Measurements from ENCODE around the gene TSPEAR. TPM values are rescaled to one million over a fixed set of nuclear protein-coding genes. Genes with fewer than 3 reads are reported as not detected.
"Not testable (repeated sequence)": the region's sequence is repeated elsewhere in the genome, so short reads cannot be mapped to it uniquely, and the experiment has no call there.

Gene TSPEAR
- total RNA-seq, 2 donors from 2014 or later: not detected

DNA sequence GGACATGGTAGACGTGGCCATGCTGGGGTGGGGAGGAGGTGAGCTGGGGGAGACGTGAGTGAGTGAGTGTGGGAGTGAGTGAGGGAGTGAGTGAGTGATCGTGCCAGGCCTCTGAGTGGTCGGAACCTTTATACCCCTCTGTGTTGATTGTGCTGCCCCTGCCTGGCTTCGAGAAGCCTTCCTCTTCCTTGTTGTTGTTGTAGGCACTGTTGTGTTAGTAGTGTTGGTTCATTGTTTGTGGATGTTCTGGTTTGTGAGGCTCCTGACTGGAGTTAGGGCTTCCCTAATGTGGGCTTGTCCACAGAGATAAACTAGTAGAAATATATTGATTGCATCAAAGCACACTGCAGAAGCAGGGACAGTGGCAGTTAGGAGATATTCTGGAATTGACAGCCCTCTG lies 152.7 kb downstream of the TSPEAR start, which contains the start of gene KRTAP10-3:
Gene KRTAP10-3, minus strand, starts transcription at position 101 of the 400 bp plus-strand sequence. Its CDS starts 80 bp downstream, at position 21.
- Histone ChIP-seq H3K4me3 (no peak within 1 kb of the TSS), H3K27ac (no peak within 1 kb of the TSS), H3K9me3 (no peaks in the 10 kb centered on the region), H3K4me1 (no peaks in the 10 kb centered on the region), H3K36me3 (no peaks in the 10 kb centered on the region), H3K9ac (ENCODE audit: low read depth in 2 of 2, low read length in 2 of 2) (no peak within 1 kb of the TSS), H3K27me3 (no peaks in the 10 kb centered on the region)
- TF ChIP-seq, protein P1, sequence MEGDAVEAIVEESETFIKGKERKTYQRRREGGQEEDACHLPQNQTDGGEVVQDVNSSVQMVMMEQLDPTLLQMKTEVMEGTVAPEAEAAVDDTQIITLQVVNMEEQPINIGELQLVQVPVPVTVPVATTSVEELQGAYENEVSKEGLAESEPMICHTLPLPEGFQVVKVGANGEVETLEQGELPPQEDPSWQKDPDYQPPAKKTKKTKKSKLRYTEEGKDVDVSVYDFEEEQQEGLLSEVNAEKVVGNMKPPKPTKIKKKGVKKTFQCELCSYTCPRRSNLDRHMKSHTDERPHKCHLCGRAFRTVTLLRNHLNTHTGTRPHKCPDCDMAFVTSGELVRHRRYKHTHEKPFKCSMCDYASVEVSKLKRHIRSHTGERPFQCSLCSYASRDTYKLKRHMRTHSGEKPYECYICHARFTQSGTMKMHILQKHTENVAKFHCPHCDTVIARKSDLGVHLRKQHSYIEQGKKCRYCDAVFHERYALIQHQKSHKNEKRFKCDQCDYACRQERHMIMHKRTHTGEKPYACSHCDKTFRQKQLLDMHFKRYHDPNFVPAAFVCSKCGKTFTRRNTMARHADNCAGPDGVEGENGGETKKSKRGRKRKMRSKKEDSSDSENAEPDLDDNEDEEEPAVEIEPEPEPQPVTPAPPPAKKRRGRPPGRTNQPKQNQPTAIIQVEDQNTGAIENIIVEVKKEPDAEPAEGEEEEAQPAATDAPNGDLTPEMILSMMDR (IDR thresholded peaks at IDR 0.05): no peak
- DNase-seq: no peak
- intact Hi-C loops (cut with DNase I): no loop called here

DNA sequence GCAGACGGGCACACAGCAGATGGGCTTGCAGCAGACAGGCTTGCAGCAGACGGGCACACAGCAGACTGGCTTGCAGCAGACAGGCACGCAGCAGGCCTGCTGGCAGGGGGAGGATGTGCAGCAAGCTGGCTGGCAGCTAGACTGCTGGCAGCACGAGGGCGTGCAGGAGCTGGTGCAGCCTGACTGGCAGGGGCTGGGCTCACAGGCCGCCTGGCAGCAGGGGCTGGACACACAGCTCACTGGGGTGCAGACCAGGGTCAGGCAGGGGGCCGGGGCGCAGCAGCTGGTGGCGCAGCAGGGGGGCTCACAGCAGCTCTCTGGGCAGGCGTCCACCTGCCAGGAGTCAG lies 153.1 kb downstream of the TSPEAR start:
- not testable (repeated sequence) for H3K36me3 ChIP-seq

GRCh38 chr21:44557491-44558328 lies 153.7 kb downstream of the TSPEAR start:
- no peak overlapping the region for H3K27ac ChIP-seq
- intact Hi-C loops (cut with DNase I): no loop called here
- no peak overlapping the region for H3K4me3 ChIP-seq
- H3K27me3 ChIP-seq: no peaks in the 10 kb centered on the region
- H3K9ac ChIP-seq (ENCODE audit: low read depth in 2 of 2, low read length in 2 of 2): no peak overlapping the region
- TF ChIP-seq, protein P1 (IDR thresholded peaks at IDR 0.05): no peak
- no peaks in the 10 kb centered on the region for H3K36me3 ChIP-seq
- no peaks in the 10 kb centered on the region for H3K4me1 ChIP-seq
- DNase-seq: no peak
- no peaks in the 10 kb centered on the region for H3K9me3 ChIP-seq

More for the DNA sequence above, 153.1 kb downstream of the TSPEAR start:
- H3K27ac ChIP-seq; DNase-seq; H3K9me3 ChIP-seq; intact Hi-C loops (cut with DNase I); H3K9ac ChIP-seq (ENCODE audit: low read depth in 2 of 2, low read length in 2 of 2); H3K4me1 ChIP-seq; H3K27me3 ChIP-seq; H3K4me3 ChIP-seq: not testable (repeated sequence)

GRCh38 chr21:44556879-44557278 lies 154.5 kb downstream of the TSPEAR start:
- no peaks in the 10 kb centered on the region for H3K9me3 ChIP-seq
- intact Hi-C loops (cut with DNase I): no loop called here
- no peak overlapping the region for H3K9ac ChIP-seq (ENCODE audit: low read depth in 2 of 2, low read length in 2 of 2)
- H3K27me3 ChIP-seq: no peaks in the 10 kb centered on the region
- no peaks in the 10 kb centered on the region for H3K36me3 ChIP-seq
- H3K4me1 ChIP-seq: no peaks in the 10 kb centered on the region
- no peak overlapping the region for H3K4me3 ChIP-seq
- TF ChIP-seq, protein P1 (IDR thresholded peaks at IDR 0.05): no peak
- H3K27ac ChIP-seq: no peak overlapping the region
- DNase-seq: no peak

DNA sequence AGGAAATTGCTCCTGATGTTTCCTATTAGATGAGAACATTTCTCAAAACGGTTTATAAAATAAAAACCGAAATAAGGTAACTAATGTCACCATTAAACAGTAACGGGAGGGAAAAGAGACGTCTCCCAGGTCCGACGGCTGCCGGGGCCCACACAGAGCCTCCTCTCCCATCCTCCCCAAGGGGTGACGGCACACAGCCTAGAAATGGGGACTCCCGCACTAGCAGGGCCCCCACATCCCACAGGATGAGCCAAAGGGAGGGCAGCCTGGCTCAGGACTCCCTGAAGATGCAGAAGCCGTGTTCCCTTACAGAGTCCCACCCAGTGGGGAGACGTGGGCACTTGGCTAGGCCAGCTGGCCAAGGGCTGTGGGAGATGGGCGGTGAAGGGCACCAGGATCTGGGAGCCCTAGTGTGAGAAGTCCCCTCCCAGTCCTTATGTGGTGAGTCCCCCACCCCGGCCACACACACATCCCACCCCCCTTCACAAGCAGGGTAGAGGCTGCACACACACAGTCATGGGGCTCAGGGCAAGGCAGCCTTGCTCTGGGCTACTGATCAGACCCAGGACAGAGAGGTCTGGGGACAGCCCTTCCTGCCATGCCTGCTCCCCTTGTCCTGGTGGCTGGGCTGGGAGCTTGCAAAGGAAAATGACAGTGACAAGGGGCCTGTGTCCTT lies 156.0 kb downstream of the TSPEAR start:
- Histone ChIP-seq H3K4me3 (no peak overlapping the region), H3K9me3 (no peaks in the 10 kb centered on the region), H3K27ac (no peak overlapping the region), H3K4me1 (no peaks in the 10 kb centered on the region), H3K9ac (ENCODE audit: low read depth in 2 of 2, low read length in 2 of 2) (no peak overlapping the region), H3K27me3 (no peaks in the 10 kb centered on the region), H3K36me3 (no peaks in the 10 kb centered on the region)
- no peak for DNase-seq
- intact Hi-C loops (cut with DNase I): no loop called here
- TF ChIP-seq, protein P1 (IDR thresholded peaks at IDR 0.05): no peak

GRCh38 chr21:44552681-44553080 lies 158.7 kb downstream of the TSPEAR start:
- DNase-seq: no peak
- Histone ChIP-seq H3K4me3 (no peak overlapping the region), H3K4me1 (no peaks in the 10 kb centered on the region), H3K9me3 (no peaks in the 10 kb centered on the region), H3K36me3 (no peaks in the 10 kb centered on the region), H3K27ac (no peak overlapping the region), H3K27me3 (no peaks in the 10 kb centered on the region), H3K9ac (ENCODE audit: low read depth in 2 of 2, low read length in 2 of 2) (no peak overlapping the region)
- TF ChIP-seq, protein P1 (IDR thresholded peaks at IDR 0.05): no peak
- intact Hi-C loops (cut with DNase I): no loop called here
